Sigmoid colon (tissue), 7 donors: ENCODE results near the gene NDUFA8. TPM values are rescaled to one million over a fixed set of nuclear protein-coding genes. Genes with fewer than 3 reads are reported as not detected.

Experiments used
- DNase-seq: peaks from one replicate; pipeline ENCODE4 v3.0.0-alpha.2; 2019
- H3K27ac ChIP-seq, 4 donors: fragments of 200-600 bp; sonication (generic); one replicate each; pipeline ENCODE4 v1.5.1; 2016 to 2019; ENCODE audit warnings: mild to moderate bottlenecking in 1 of 4
- H3K27me3 ChIP-seq, 3 donors: fragments of 200-600 bp; sonication (generic); one replicate each; pipeline ENCODE4 v1.5.1; 2019; ENCODE audit warnings: mild to moderate bottlenecking in 1 of 3
- H3K36me3 ChIP-seq, 4 donors: fragments of 200-600 bp; sonication (generic); one replicate each; pipeline ENCODE4 v1.5.1; 2016 to 2019
- H3K4me1 ChIP-seq, 4 donors: fragments of 200-600 bp; sonication (generic); one replicate each; pipeline ENCODE4 v1.5.1; 2017 to 2019
- H3K4me3 ChIP-seq, 4 donors: fragments of 200-600 bp; sonication (generic); one replicate each; pipeline ENCODE4 v1.5.1; 2017 to 2019; ENCODE audit warnings: mild to moderate bottlenecking in 2 of 4, moderate library complexity in 1 of 4
- H3K9me3 ChIP-seq, 4 donors: fragments of 200-600 bp in 3 of 4; sonication (generic) in 3 of 4; one replicate each; pipeline versions ENCODE4 v1.5.1 to v1.6.1; 2013 to 2019
- EP300 ChIP-seq, 4 donors: sonication (generic); formaldehyde crosslinking; IDR thresholded peaks; one replicate each; pipeline ENCODE4 v1.6.1; 2017; ENCODE audit warnings: antibody characterized with exemption in 4 of 4
- POLR2A ChIP-seq, 2 donors: fragments of 450-650 bp; IDR thresholded peaks; one replicate each; pipeline ENCODE4 v1.6.1; 2016; ENCODE audit warnings: antibody characterized with exemption in 2 of 2, mild to moderate bottlenecking in 2 of 2, moderate library complexity in 2 of 2
- POLR2AphosphoS5 ChIP-seq, 4 donors: sonication (generic); formaldehyde crosslinking; IDR thresholded peaks; one replicate each; pipeline ENCODE4 v1.6.1; 2017; ENCODE audit warnings: antibody characterized with exemption in 4 of 4
- WGBS, 2 donors: extraction: QIAGEN DNeasy Blood & Tissue Kit; methylation state at CpG; one replicate each; pipeline ENCODE4 v1.1.7; 2013; 5-methylcytosine and 5-hydroxymethylcytosine counted together
- intact Hi-C: fragments of 100-400 bp; cut with DNase I; formaldehyde crosslinking; loops from one replicate; pipeline ENCODE4 v1.15.1; 2023
- polyA plus RNA-seq, 3 donors: library from polyadenylated mRNA; stranded (reverse); fragments of 200-250 nt; gene quantifications; one replicate each; pipeline ENCODE4 v1.2.3, GENCODE V29; 2013
- small RNA-seq, 3 donors: library from RNA; depleted of rRNA; stranded (forward); fragments of <200 nt; gene quantifications; one replicate each; pipeline ENCODE3, GENCODE V24; 2016
- total RNA-seq, 4 donors: library from RNA; depleted of rRNA; stranded (reverse); fragments of >200 nt; gene quantifications; one replicate each; pipeline ENCODE4 v1.1.0, GENCODE V29; 2016
- TF ChIP-seq, protein P1 (sequence below), 4 experiments: fragments of 450-650 bp in 3 of 4; fragments of 200-600 bp in 1 of 4; IDR thresholded peaks; one replicate each; pipeline ENCODE4 v1.5.1; 2016 to 2019; ENCODE audit warnings: antibody characterized with exemption in 4 of 4, mild to moderate bottlenecking in 3 of 4, moderate library complexity in 2 of 4
- donor health status: healthy with polysubstance abuse.
- donor health status: Bipolar disorder and iron deficiency.
- donor health status: healthy.

NDUFA8 gene
- total and polyA plus RNA-seq, 7 donors = 63.9 to 194 (median 92.7) TPM

DNA sequence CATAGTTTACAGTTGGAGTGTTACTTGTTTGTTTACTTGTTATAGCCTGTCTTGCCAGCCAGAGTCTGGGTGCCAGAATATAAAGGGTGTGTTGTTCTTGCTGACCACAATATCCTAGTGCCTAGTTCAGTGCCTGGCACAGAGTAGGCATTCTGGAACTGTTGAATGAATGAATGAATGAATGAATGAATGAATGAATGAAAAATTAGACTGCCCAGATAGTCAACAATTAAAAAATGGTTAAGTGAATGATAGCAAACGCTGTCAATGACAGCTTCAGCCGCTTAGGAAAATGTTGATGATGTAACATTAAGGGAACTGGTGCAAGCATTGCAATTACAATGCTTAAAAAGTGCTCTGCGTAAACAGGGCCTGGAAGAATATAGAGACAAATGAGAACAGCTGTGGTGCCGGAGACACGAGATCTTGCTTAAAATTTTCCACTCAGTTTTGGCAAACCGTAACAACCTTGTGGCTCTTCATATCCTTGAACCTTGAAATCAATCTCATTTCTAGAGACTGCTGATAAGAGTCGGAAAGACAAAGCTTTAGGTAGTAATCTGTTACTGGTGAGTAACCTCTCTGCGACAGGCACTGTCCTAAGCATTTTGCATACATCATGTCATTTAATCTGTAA is 61.8 kb downstream of the NDUFA8 start:
- Histone ChIP-seq H3K27ac (no peak overlapping the region), H3K36me3 (no peaks in the 10 kb centered on the region), H3K4me1 (peaks cover 0 to 10% (median 8%) of the 10 kb centered on the region in 4 donors), H3K9me3 (no peaks in the 10 kb centered on the region), H3K4me3 (no peak overlapping the region), H3K27me3 (no peaks in the 10 kb centered on the region)
- DNase-seq = no peak
- WGBS, 2 donors = 37 to 70% methylated on average over 8 of the region's 8 CpGs
- TF ChIP-seq POLR2A (IDR thresholded peaks at IDR 0.05) (no peak), EP300 (IDR thresholded peaks at IDR 0.05) (no peak), POLR2AphosphoS5 (IDR thresholded peaks at IDR 0.05) (no peak)
- TF ChIP-seq, protein P1, sequence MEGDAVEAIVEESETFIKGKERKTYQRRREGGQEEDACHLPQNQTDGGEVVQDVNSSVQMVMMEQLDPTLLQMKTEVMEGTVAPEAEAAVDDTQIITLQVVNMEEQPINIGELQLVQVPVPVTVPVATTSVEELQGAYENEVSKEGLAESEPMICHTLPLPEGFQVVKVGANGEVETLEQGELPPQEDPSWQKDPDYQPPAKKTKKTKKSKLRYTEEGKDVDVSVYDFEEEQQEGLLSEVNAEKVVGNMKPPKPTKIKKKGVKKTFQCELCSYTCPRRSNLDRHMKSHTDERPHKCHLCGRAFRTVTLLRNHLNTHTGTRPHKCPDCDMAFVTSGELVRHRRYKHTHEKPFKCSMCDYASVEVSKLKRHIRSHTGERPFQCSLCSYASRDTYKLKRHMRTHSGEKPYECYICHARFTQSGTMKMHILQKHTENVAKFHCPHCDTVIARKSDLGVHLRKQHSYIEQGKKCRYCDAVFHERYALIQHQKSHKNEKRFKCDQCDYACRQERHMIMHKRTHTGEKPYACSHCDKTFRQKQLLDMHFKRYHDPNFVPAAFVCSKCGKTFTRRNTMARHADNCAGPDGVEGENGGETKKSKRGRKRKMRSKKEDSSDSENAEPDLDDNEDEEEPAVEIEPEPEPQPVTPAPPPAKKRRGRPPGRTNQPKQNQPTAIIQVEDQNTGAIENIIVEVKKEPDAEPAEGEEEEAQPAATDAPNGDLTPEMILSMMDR (IDR thresholded peaks at IDR 0.05) = no peak
- intact Hi-C loops = loop anchor here (5.0 kb wide), 1 partner anchor 65 kb away; no protein-coding TSS in a partner anchor

DNA sequence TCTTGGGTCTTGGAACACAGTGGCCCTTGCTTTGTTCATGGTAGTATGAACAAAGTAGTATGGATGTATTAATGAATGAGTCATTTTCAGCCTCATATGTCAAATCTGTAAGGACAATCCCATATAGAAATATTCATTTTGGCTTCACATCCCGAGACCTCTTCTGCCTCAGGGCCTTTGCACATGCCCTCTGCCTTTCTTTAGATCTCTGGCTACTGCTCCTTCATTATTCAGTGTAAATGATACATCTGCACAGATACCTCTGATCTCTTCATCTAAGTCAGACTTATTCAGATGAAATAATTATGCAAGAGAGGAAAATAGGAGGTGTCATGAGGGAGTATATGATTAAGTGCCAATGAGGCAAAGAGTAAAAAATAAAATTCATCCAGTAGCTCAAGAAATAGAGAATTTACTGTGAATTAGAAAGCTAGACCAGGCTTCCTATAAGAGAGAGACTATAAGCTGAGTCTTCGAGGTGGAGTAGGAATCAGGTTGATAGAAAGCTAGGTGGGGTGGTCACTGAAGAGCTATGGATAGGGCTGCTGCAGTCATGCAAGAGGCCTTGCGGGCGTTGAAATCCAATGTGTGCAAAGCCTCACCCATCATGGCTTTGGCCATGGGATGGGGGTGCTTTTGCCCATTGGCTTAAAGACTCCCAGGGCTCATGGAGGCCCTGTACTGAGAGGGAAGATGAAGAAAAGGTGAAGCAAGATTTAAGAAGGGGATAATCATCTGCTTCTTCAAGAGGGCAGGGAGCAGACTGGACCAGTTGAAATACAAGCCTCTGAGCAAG is 62.8 kb downstream of the NDUFA8 start:
- intact Hi-C loops = loop anchor here (5.0 kb wide), 1 partner anchor 65 kb away; no protein-coding TSS in a partner anchor
- no peaks in the 10 kb centered on the region for H3K27me3 ChIP-seq
- WGBS, 2 donors = 79 to 82% methylated on average over 4 of the region's 4 CpGs
- H3K27ac ChIP-seq = no peak overlapping the region
- H3K4me3 ChIP-seq = no peak overlapping the region
- H3K36me3 ChIP-seq = no peaks in the 10 kb centered on the region
- DNase-seq = no peak
- H3K9me3 ChIP-seq = no peaks in the 10 kb centered on the region
- peaks cover 0 to 18% (median 15%) of the 10 kb centered on the region in 4 donors for H3K4me1 ChIP-seq
- no peak for TF ChIP-seq EP300 (IDR thresholded peaks at IDR 0.05)
- no peak for TF ChIP-seq POLR2AphosphoS5 (IDR thresholded peaks at IDR 0.05)
- TF ChIP-seq POLR2A (IDR thresholded peaks at IDR 0.05) = no peak
- TF ChIP-seq, protein P1 (IDR thresholded peaks at IDR 0.05) = no peak

DNA sequence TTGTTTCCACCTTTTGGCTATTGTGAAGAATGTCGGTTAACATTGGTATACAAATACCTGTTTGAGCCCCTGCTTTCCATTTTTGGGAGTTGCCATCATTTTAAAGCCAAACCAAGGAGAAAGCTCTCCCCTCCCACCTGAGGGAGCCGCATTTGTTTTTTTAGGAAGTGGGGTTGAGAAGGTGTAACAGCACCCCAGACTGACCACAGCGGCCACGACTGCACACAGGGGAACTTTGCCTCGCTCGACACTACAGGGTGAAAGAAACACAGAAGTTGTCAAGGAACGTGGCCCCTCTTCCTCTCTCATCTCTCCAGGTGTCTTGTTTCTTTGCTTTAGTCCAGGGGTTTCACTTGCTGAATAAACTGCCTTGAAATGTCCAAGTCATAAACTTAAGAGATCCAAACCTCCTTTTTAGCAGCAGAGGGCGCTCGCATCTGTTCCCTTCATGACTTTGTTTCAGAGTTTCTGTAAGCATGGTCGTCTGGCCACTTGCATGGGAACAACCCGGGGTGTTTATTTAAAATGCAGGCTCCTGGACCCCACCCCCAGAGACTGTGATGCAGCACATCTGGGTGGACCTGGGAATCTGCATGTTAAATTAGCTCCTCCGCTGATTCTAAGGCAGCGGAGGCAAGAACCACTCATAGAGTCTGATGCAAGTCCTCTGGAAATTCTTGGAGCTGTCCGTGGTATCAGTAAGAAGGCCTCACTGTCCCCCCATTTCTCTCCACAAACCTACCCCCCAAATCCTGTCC is 64.4 kb downstream of the NDUFA8 start:
- Histone ChIP-seq H3K27ac (no peak overlapping the region), H3K4me3 (no peak overlapping the region), H3K9me3 (no peaks in the 10 kb centered on the region), H3K27me3 (no peaks in the 10 kb centered on the region), H3K4me1 (peaks cover 0 to 34% (median 31%) of the 10 kb centered on the region in 4 donors), H3K36me3 (no peaks in the 10 kb centered on the region)
- no peak for TF ChIP-seq POLR2AphosphoS5 (IDR thresholded peaks at IDR 0.05)
- TF ChIP-seq, protein P1 (IDR thresholded peaks at IDR 0.05) = peak in 3 of 4 experiments; percentile 35 to 39 (median 39)
- intact Hi-C loops = loop anchor here (5.0 kb wide), 1 partner anchor 67 kb away; no protein-coding TSS in a partner anchor
- peak; percentile 21 for DNase-seq
- whole genome bisulfite sequencing, 2 donors = 21 to 25% methylated on average over 14 of the region's 14 CpGs

Small RNA genes lying within 50 kb of the gene (small RNA-seq; reads per million reads assigned to genes)
- gene MIR4478 = 0 reads per million in 3 donors

Other genes with a start within 250 kb of the NDUFA8 start
- 10 to 100 TPM; 27.6 to 40.7 (median 30.8) TPM for gene TTLL11, start 66.5 kb downstream of the NDUFA8 start, total RNA-seq
- 1 to 10 TPM; 4.2 to 7.6 (median 5.6) TPM for gene TTLL11, start 66.5 kb downstream of the NDUFA8 start, polyA plus RNA-seq
- gene MORN5, start 129 bp upstream of the NDUFA8 start, total RNA-seq = 10 to 100 TPM; 26.5 to 45.7 (median 34.2) TPM
- 1 to 10 TPM in 2 of 3 donors, not detected in 1; 2.4 to 5.4 TPM for gene MORN5, start 129 bp upstream of the NDUFA8 start, polyA plus RNA-seq
- 1 to 10 TPM in 3 of 4 donors, under 1 TPM in 1; 0.99 to 4.7 (median 1.5) TPM for gene LHX6, start 69.2 kb upstream of the NDUFA8 start, total RNA-seq
- gene LHX6, start 69.2 kb upstream of the NDUFA8 start, polyA plus RNA-seq = 1 to 10 TPM in 1 of 3 donors, under 1 TPM in 2; 0.46 to 2.1 (median 0.60) TPM
- gene RBM18, start 105.1 kb upstream of the NDUFA8 start, total RNA-seq = 10 to 100 TPM; 11.9 to 16.8 (median 13.0) TPM
- 10 to 100 TPM in 2 of 3 donors, 1 to 10 TPM in 1; 8.2 to 11.8 (median 10.2) TPM for gene RBM18, start 105.1 kb upstream of the NDUFA8 start, polyA plus RNA-seq
- gene MRRF, start 105.1 kb upstream of the NDUFA8 start, total RNA-seq = 10 to 100 TPM; 29.9 to 40.7 (median 33.9) TPM
- 10 to 100 TPM; 38.2 to 46.7 (median 38.4) TPM for gene MRRF, start 105.1 kb upstream of the NDUFA8 start, polyA plus RNA-seq
- 100 to 1,000 TPM in 2 of 4 donors, 10 to 100 TPM in 2; 72.6 to 150 (median 121) TPM for gene PTGS1, start 211.2 kb upstream of the NDUFA8 start, total RNA-seq
- gene PTGS1, start 211.2 kb upstream of the NDUFA8 start, polyA plus RNA-seq = 10 to 100 TPM in 1 of 3 donors, 1 to 10 TPM in 2; 3.0 to 10.8 (median 4.2) TPM